ES-I3 (cell line): Measurements from ENCODE around the gene KIDINS220.

ENCODE experiments used
- H3K36me3 ChIP-seq: 2 replicates; pipeline ENCODE4 v1.6.1; 2013; ENCODE audit warnings: mild to moderate bottlenecking, low read length, control low read depth, moderate library complexity; ENCODE audit not compliant: insufficient read depth
- H3K4me1 ChIP-seq: 2 replicates; pipeline ENCODE4 v1.6.1; 2013; ENCODE audit warnings: mild to moderate bottlenecking, control low read depth, low read length; ENCODE audit not compliant: insufficient read depth
- H3K9ac ChIP-seq: 2 replicates; pipeline ENCODE4 v1.6.1; 2013; ENCODE audit warnings: low read depth, mild to moderate bottlenecking, low read length, moderate library complexity
- H3K9me3 ChIP-seq: 2 replicates; pipeline ENCODE4 v1.6.1; 2013; ENCODE audit warnings: mild to moderate bottlenecking, low read length, moderate library complexity; ENCODE audit not compliant: control insufficient read depth, insufficient read depth

Gene KIDINS220

DNA sequence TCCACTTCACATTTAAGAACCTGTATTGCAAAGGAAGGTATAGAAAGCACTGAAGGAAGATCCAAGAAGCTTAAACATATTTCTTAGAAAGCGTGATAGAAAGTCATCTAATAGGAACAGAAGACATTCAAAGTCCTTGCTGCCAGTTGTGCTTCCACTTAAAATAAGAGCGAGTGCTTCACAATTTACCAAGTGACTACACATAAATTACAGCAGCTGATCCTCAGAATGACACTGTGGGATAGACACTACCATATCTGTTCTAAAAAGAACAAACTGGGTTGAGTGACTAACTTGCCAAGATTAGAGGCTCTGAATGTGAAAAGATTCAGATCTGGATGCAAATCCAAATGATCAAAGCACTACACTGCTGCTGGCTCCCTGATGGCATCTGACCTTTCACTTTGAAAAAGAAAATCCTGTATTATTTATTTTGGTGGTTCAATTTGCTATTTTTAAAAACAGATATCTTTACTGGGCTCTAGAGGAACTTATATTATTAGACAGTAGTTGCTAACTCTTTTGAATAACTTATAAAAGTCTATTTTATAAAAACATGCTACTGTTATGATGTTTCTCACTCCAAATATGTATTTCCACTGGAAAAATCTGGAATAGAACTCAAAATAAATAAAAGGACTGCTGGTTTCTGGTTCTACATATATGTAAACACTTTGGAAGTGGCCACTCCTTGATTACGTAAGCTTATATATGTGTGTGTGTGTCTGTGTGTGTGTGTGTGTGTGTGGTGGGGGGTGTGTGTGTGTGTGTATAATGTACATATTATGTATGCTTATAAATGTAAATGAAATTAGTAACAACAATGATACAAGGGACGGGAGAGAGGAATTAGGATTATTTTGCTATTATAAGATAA, 57.4 kb downstream of the KIDINS220 start:
- Histone ChIP-seq H3K36me3 (peaks cover 1% of the 10 kb centered on the region; the same call in 1 of the 2 replicates), H3K4me1 (no peaks in the 10 kb centered on the region)

GRCh38 chr2:8774371-8774770, 63.0 kb downstream of the KIDINS220 start:
- H3K9me3 ChIP-seq = no peaks in the 10 kb centered on the region
- H3K9ac ChIP-seq = no peak overlapping the region
- no peaks in the 10 kb centered on the region for H3K4me1 ChIP-seq
- H3K36me3 ChIP-seq = no peaks in the 10 kb centered on the region

More for the DNA sequence above, 57.4 kb downstream of the KIDINS220 start:
- Histone ChIP-seq H3K9ac (no peak overlapping the region), H3K9me3 (no peaks in the 10 kb centered on the region)

DNA sequence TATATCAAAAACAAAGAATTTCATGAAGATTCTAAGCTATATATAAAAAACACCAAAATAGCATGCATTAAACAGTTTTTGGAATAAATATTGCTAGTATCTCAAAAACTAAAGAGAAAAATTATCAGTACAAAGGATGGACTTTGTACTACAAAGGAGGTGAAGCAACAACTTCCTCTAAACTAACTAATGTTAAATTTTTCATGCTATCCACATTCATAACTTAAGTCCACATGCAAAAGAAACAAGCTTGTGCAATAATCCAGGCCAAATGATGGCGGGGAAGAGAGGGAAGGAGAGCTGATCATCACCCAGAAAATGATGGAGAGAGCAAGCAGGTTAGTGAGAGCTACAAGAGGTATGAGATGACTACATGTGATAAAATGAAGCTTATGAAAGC, 70.1 kb downstream of the KIDINS220 start:
- Histone ChIP-seq H3K9me3 (no peaks in the 10 kb centered on the region), H3K36me3 (no peaks in the 10 kb centered on the region), H3K4me1 (no peaks in the 10 kb centered on the region), H3K9ac (no peak overlapping the region)

- Histone ChIP-seq H3K9ac (no peak overlapping the region), H3K36me3 (no peaks in the 10 kb centered on the region), H3K9me3 (no peaks in the 10 kb centered on the region; the same call in 1 of the 2 replicates), H3K4me1 (no peaks in the 10 kb centered on the region)
These were observed 75.8 kb downstream of the KIDINS220 start for GRCh38 chr2:8761529-8762164.

GRCh38 chr2:8756716-8757115, 80.7 kb downstream of the KIDINS220 start:
- Histone ChIP-seq H3K36me3 (0 out of 2 replicates have a peak, but pooled peaks cover 3% of the 10 kb centered on the region), H3K9ac (no peak overlapping the region), H3K9me3 (no peaks in the 10 kb centered on the region; the same call in 1 of the 2 replicates), H3K4me1 (no peaks in the 10 kb centered on the region)

DNA sequence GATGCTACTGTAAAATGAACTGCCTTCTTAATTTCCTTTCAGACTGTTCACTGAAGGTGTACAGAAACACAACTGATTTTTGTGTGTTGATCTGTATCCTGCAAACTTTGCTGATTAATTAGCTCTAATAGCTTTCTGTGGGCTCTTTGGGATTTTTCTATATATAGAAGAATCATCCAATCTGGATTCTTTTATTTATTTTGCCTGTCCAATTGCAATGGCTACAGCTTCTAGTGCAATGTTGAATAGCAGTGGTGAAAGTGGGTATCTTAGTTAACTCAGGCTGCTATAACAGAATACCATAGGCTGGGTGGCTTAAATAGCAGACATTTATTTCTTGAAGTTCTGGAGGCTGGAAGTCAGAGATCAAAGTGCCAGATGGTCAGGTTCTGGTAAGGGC, 81.2 kb downstream of the KIDINS220 start:
- Histone ChIP-seq H3K9ac (no peak overlapping the region), H3K9me3 (no peaks in the 10 kb centered on the region; the same call in 1 of the 2 replicates), H3K4me1 (no peaks in the 10 kb centered on the region), H3K36me3 (0 out of 2 replicates have a peak, but pooled peaks cover 3% of the 10 kb centered on the region)

DNA sequence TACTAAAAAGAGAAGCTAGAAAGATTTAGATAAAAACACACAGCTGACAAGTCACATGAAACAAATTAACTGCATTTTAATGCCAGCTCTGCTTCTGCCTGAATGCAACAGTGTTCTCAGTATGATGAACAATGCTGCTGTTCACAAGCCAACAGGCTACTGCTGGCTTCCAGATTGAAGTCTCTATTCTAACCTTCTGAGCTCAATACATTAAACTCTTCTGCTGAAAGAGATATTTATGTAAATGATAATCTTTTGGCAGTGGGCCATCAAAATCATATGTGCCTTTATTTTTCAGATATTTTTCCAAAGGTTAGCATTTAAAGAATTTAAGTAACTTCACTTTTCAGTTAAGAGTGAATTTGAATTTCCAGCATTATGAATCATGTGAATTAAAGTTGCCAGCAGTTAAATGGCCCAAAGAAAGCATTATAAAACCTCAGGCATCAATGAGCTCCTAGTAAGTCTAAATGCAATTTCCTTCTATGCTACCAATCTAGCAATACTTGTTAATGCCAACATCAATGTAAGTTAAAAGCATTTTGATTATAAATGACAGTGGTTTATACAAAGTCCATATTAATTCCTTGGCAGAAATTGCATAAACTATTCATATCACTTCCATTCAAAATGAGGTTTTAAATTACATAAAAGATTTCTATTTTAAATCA, 83.2 kb downstream of the KIDINS220 start:
- Histone ChIP-seq H3K9me3 (no peaks in the 10 kb centered on the region; the same call in 1 of the 2 replicates), H3K36me3 (0 out of 2 replicates have a peak, but pooled peaks cover 3% of the 10 kb centered on the region), H3K9ac (no peak overlapping the region), H3K4me1 (no peaks in the 10 kb centered on the region)

DNA sequence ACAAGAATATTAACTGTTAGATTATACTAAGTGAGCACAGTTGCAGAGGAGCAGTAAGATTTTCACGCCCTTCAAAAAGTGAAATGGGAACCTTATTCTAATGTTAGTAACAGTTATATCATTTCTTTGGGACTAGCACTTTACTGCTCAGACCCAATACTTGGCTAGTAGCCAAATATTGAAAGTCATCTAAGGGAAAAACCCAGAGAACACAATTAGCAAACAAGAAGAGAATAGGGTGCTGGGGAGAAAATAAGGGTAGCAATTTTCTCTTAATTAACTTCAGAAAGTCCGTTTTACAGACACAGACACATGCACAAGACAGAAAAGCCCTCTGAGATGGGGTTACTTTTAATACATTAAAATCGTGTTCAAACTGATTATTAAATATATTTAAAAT, 83.8 kb downstream of the KIDINS220 start:
- Histone ChIP-seq H3K36me3 (0 out of 2 replicates have a peak, but pooled peaks cover 3% of the 10 kb centered on the region), H3K9ac (no peak overlapping the region), H3K9me3 (no peaks in the 10 kb centered on the region; the same call in 1 of the 2 replicates), H3K4me1 (no peaks in the 10 kb centered on the region)

- H3K9me3 ChIP-seq = no peaks in the 10 kb centered on the region; the same call in 1 of the 2 replicates
- no peaks in the 10 kb centered on the region for H3K4me1 ChIP-seq
- H3K36me3 ChIP-seq = 0 out of 2 replicates have a peak, but pooled peaks cover 3% of the 10 kb centered on the region
These were observed 85.0 kb downstream of the KIDINS220 start for GRCh38 chr2:8752385-8752784.

GRCh38 chr2:8750221-8750620, 87.2 kb downstream of the KIDINS220 start:
- H3K4me1 ChIP-seq = no peaks in the 10 kb centered on the region
- no peaks in the 10 kb centered on the region for H3K9me3 ChIP-seq
- H3K36me3 ChIP-seq = no peaks in the 10 kb centered on the region
- no peak overlapping the region for H3K9ac ChIP-seq

More at GRCh38 chr2:8752385-8752784, 85.0 kb downstream of the KIDINS220 start:
- no peak overlapping the region for H3K9ac ChIP-seq

- H3K4me1 ChIP-seq = no peaks in the 10 kb centered on the region
- H3K9ac ChIP-seq = no peak overlapping the region
- no peaks in the 10 kb centered on the region for H3K36me3 ChIP-seq
- H3K9me3 ChIP-seq = no peaks in the 10 kb centered on the region
These were observed 94.2 kb downstream of the KIDINS220 start for GRCh38 chr2:8743261-8743660.

GRCh38 chr2:8740136-8740535, 97.3 kb downstream of the KIDINS220 start:
- Histone ChIP-seq H3K9ac (no peak overlapping the region), H3K36me3 (no peaks in the 10 kb centered on the region), H3K4me1 (no peaks in the 10 kb centered on the region), H3K9me3 (no peaks in the 10 kb centered on the region)

- H3K36me3 ChIP-seq = no peaks in the 10 kb centered on the region; the same call in 1 of the 2 replicates
- no peaks in the 10 kb centered on the region for H3K9me3 ChIP-seq
- H3K9ac ChIP-seq = no peak overlapping the region
- no peaks in the 10 kb centered on the region for H3K4me1 ChIP-seq
These were observed 99.7 kb downstream of the KIDINS220 start for GRCh38 chr2:8737571-8738175.

DNA sequence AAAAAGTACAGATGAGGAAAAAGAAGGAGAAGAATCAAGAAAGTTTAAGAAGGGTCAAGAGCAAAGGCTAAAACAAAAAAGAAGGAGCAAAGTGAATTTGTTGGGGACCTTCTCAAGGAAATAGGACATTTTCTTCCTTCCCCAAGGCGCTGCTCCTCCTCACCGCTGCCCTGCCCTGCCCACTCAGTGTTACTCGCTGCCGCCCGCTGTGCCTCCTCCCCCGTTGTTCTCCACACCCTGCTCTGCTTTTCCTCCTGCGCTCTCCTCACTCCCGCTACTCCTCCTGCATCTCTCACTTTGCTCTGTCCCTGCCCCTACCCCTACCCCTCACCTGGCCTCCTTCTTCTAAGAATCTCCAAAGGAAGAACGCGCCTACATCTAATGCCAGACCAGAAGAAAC, 104.8 kb downstream of the KIDINS220 start:
- no peaks in the 10 kb centered on the region for H3K4me1 ChIP-seq
- H3K9me3 ChIP-seq = no peaks in the 10 kb centered on the region
- H3K36me3 ChIP-seq = peaks cover 3% of the 10 kb centered on the region; the same call in 1 of the 2 replicates
- no peak overlapping the region for H3K9ac ChIP-seq
